B cell (primary cell): ENCODE data around the gene EIF4E2. TPM values are rescaled to one million over a fixed set of nuclear protein-coding genes. Genes with fewer than 3 reads are reported as not detected.

Source experiments
- ATAC-seq: fragments of 200-7000 bp; cut with Tn5 transposase; one replicate; pipeline ENCODE4 v1.10.0; 2021; ENCODE audit warnings: low read depth, mild to moderate bottlenecking, moderate number of reproducible peaks, moderate library complexity
- CTCF ChIA-PET: fragments of 350-600 bp; sonication (Branson Sonifier 250); formaldehyde crosslinking; loops from one replicate; lab custom pipeline; 2021; ENCODE audit warnings: antibody characterized with exemption, inconsistent platforms; lab: Charles Lee
- POLR2A ChIA-PET: fragments of 350-600 bp; sonication (Branson Sonifier 250); formaldehyde crosslinking; loops from one replicate; lab custom pipeline; 2021; ENCODE audit warnings: antibody characterized with exemption; lab: Charles Lee
- DNase-seq: peaks from one replicate; pipeline ENCODE4 v3.0.0; 2013
- H2AFZ ChIP-seq: 2 replicates; pipeline ENCODE4 v1.6.1; 2012; ENCODE audit warnings: mild to moderate bottlenecking, low read depth, low read length; ENCODE audit not compliant: insufficient read depth, poor library complexity, severe bottlenecking
- H3K27ac ChIP-seq, 2 donors: 1 replicate in 1 of 2; 2 replicates in 1 of 2; pipeline ENCODE4 v1.5.1; 2012 to 2013; ENCODE audit warnings: low read length in 2 of 2, mild to moderate bottlenecking in 2 of 2, moderate library complexity in 1 of 2
- H3K27me3 ChIP-seq, 4 experiments: fragments of 200-600 bp in 1 of 4; sonication (generic) in 1 of 4; replicated peaks in 1 of 4; 1 replicate in 2 of 4; 2 replicates in 2 of 4; pipeline versions ENCODE4 v1.6.1 to v1.7.0; 2013 to 2016; ENCODE audit warnings: low read length in 3 of 4, mild to moderate bottlenecking in 2 of 4, mixed read lengths in 1 of 4, moderate library complexity in 1 of 4; ENCODE audit not compliant: insufficient read depth in 4 of 4, control insufficient read depth in 3 of 4; ENCODE audit errors: control extremely low read depth in 1 of 4
- H3K36me3 ChIP-seq, 2 experiments: replicated peaks in 1 of 2; 1 replicate in 1 of 2; 2 replicates in 1 of 2; pipeline versions ENCODE4 v1.6.1 to v1.7.1; 2013; ENCODE audit warnings: low read length in 1 of 2; ENCODE audit not compliant: insufficient read depth in 2 of 2, control insufficient read depth in 1 of 2; ENCODE audit errors: control extremely low read depth in 1 of 2, extremely low read depth in 1 of 2
- H3K4me1 ChIP-seq, 2 donors: fragments of 200-600 bp in 1 of 2; sonication (generic) in 1 of 2; 1 replicate in 1 of 2; 2 replicates in 1 of 2; pipeline versions ENCODE4 v1.5.1 to v1.6.1; 2013 to 2017; ENCODE audit warnings: low read length in 2 of 2; ENCODE audit not compliant: control insufficient read depth in 2 of 2, insufficient read depth in 2 of 2
- H3K4me2 ChIP-seq: replicated peaks from 2 replicates; pipeline ENCODE3; 2012; ENCODE audit warnings: mild to moderate bottlenecking, low read depth, low read length; ENCODE audit not compliant: poor library complexity, severe bottlenecking
- H3K4me3 ChIP-seq, 5 experiments: fragments of 200-600 bp in 1 of 5; sonication (generic) in 1 of 5; 1 replicate in 3 of 5; 2 replicates in 2 of 5; pipeline versions ENCODE4 v1.5.1 to v1.7.0; 2011 to 2016; ENCODE audit warnings: low read length in 4 of 5, mild to moderate bottlenecking in 4 of 5, low read depth in 2 of 5, control low read depth in 1 of 5, moderate library complexity in 1 of 5; ENCODE audit not compliant: insufficient read depth in 1 of 5; ENCODE audit errors: control extremely low read depth in 1 of 5, extremely low read depth in 1 of 5
- H3K79me2 ChIP-seq: fragments of 200-600 bp; sonication (generic); one replicate; pipeline ENCODE4 v1.6.0; 2016; ENCODE audit warnings: low read length; ENCODE audit not compliant: control insufficient read depth, insufficient read depth
- H3K9ac ChIP-seq: fragments of 200-600 bp; sonication (generic); 2 replicates; pipeline ENCODE4 v1.6.1; 2017; ENCODE audit warnings: mild to moderate bottlenecking, low read length, moderate library complexity
- H3K9me3 ChIP-seq, 3 donors: one replicate each; pipeline versions ENCODE4 v1.6.1 to v1.7.1; 2013; ENCODE audit warnings: low read length in 2 of 3; ENCODE audit not compliant: control insufficient read depth in 2 of 3, insufficient read depth in 1 of 3; ENCODE audit errors: control extremely low read depth in 1 of 3
- H4K20me1 ChIP-seq: 2 replicates; pipeline ENCODE4 v1.6.0; 2012; ENCODE audit warnings: mild to moderate bottlenecking, low read length; ENCODE audit not compliant: insufficient read depth, control insufficient read depth, poor library complexity, severe bottlenecking
- H3K27ac Mint-ChIP-seq: one replicate; pipeline ENCODE4 v1.8.0; 2021; ENCODE audit warnings: mixed read lengths
- H3K27me3 Mint-ChIP-seq: one replicate; pipeline ENCODE4 v1.8.0; 2021; ENCODE audit warnings: mixed read lengths
- H3K4me1 Mint-ChIP-seq: one replicate; pipeline ENCODE4 v1.8.0; 2021; ENCODE audit warnings: mixed read lengths
- H3K4me3 Mint-ChIP-seq: one replicate; pipeline ENCODE4 v1.8.0; 2021; ENCODE audit warnings: mixed read lengths
- H3K9me3 Mint-ChIP-seq: one replicate; pipeline ENCODE4 v1.8.0; 2022; ENCODE audit warnings: mixed read lengths; ENCODE audit not compliant: insufficient read depth
- EZH2 ChIP-seq: IDR thresholded peaks from 2 replicates; pipeline ENCODE4 v1.6.1; 2012; ENCODE audit warnings: borderline replicate concordance, low read depth, mild to moderate bottlenecking, moderate library complexity, low read length; ENCODE audit not compliant: insufficient read depth, poor library complexity, severe bottlenecking
- WGBS: methylation state at CpG from one replicate; pipeline ENCODE4 v1.1.5; 2013; ENCODE audit warnings: missing lambda C conversion rate; ENCODE audit not compliant: insufficient coverage; 5-methylcytosine and 5-hydroxymethylcytosine counted together
- intact Hi-C: fragments of 100-400 bp; cut with micrococcal nuclease; formaldehyde crosslinking; loops from one replicate; pipeline ENCODE4 v1.10.0; 2022
- polyA plus RNA-seq: library from polyadenylated mRNA; depleted of rRNA; stranded (reverse); fragments of >200 nt; gene quantifications from 2 replicates; pipeline ENCODE4 v1.2.3, GENCODE V29; 2012
- total RNA-seq, 2 donors: library from RNA; stranded (reverse); fragments of 120-200 nt in 1 of 2; gene quantifications; 1 replicate in 1 of 2; 2 replicates in 1 of 2; pipeline versions ENCODE4 v1.2.3 to v1.2.4, GENCODE V29; 2013 to 2022
- TF ChIP-seq, protein P1 (sequence below): fragments of 200-600 bp; IDR thresholded peaks from one replicate; pipeline ENCODE4 v1.8.0; 2022; ENCODE audit warnings: antibody characterized with exemption, mild to moderate bottlenecking

Gene EIF4E2
- total and polyA plus RNA-seq, 2 donors (not counting 1 experiment from before 2014, with no cell fraction given), result 17.9 to 67.0 TPM

DNA sequence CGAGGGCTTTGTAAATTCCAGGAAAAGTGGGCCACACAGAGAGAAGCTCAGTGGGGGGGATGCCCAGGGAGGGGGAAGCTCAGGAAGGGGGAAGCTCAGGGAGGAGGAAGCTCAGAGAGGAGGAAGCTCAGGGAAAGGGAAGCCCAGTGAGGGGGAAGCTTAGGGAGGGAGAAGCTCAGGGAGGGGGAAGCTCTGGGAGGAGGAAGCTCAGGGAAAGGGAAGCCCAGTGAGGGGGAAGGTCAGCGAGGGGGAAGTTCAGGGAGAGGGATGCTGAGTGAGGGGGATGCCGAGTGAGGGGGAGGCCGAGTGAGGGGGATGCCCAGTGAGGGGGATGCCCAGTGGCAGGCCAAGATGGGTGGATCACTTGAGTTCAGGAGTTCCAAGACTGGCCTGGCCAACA lies 11.8 kb upstream of the EIF4E2 start:
- Mint-ChIP-seq H3K4me3 (no peak overlapping the region), H3K27me3 (peaks cover 24% of the 10 kb centered on the region), H3K4me1 (peaks cover 13% of the 10 kb centered on the region), H3K27ac (no peak overlapping the region), H3K9me3 (peaks cover 5% of the 10 kb centered on the region)
- intact Hi-C loops, result no loop called here
- H3K36me3 ChIP-seq, result peaks cover 0 to 2% of the 10 kb centered on the region in 2 experiments
- no peaks in the 10 kb centered on the region for H4K20me1 ChIP-seq
- TF ChIP-seq EZH2, result no peak
- TF ChIP-seq, protein P1, sequence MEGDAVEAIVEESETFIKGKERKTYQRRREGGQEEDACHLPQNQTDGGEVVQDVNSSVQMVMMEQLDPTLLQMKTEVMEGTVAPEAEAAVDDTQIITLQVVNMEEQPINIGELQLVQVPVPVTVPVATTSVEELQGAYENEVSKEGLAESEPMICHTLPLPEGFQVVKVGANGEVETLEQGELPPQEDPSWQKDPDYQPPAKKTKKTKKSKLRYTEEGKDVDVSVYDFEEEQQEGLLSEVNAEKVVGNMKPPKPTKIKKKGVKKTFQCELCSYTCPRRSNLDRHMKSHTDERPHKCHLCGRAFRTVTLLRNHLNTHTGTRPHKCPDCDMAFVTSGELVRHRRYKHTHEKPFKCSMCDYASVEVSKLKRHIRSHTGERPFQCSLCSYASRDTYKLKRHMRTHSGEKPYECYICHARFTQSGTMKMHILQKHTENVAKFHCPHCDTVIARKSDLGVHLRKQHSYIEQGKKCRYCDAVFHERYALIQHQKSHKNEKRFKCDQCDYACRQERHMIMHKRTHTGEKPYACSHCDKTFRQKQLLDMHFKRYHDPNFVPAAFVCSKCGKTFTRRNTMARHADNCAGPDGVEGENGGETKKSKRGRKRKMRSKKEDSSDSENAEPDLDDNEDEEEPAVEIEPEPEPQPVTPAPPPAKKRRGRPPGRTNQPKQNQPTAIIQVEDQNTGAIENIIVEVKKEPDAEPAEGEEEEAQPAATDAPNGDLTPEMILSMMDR, result no peak
- no peak overlapping the region for H3K4me3 ChIP-seq
- no peak for DNase-seq
- ChIA-PET POLR2A (no interaction called here), CTCF (interaction anchor here (0.5 to 0.9 kb wide), 2 partner anchors 16 to 915 kb away, joined by 3 to 4 read pairs; no protein-coding TSS in a partner anchor)
- H3K4me1 ChIP-seq, result peaks cover 0 to 9% of the 10 kb centered on the region in 2 donors
- no peak overlapping the region for H3K4me2 ChIP-seq
- ATAC-seq, result no peak
- H2AFZ ChIP-seq, result no peak overlapping the region
- H3K27ac ChIP-seq, result no peak overlapping the region
- no peak overlapping the region for H3K9ac ChIP-seq
- 25% methylated on average over 2 of the region's 4 CpGs for WGBS
- H3K27me3 ChIP-seq, result peaks cover 0 to 22% (median 8%) of the 10 kb centered on the region in 4 experiments
- H3K9me3 ChIP-seq, result peaks cover 0 to 25% (median 7%) of the 10 kb centered on the region in 3 donors
- no peaks in the 10 kb centered on the region for H3K79me2 ChIP-seq

GRCh38 chr2:232539298-232540231 lies 10.9 kb upstream of the EIF4E2 start, which contains the start of gene CHRNG:
CHRNG (plus strand) TSS chr2:232539692; CDS start chr2:232539748, 56 bp downstream.
- intact Hi-C loops, result no loop called here
- ChIA-PET POLR2A (no interaction called here), CTCF (interaction anchor here (0.9 kb wide), 1 partner anchor 17 kb away, joined by 3 read pairs; no protein-coding TSS in a partner anchor)
- H3K4me1 ChIP-seq, result peaks cover 0 to 9% of the 10 kb centered on the region in 2 donors
- H3K36me3 ChIP-seq, result peaks cover 0 to 3% of the 10 kb centered on the region in 2 experiments
- H2AFZ ChIP-seq, result no peak within 1 kb of the TSS
- no peak within 1 kb of the TSS for H3K4me3 Mint-ChIP-seq
- no peak within 1 kb of the TSS for H3K4me2 ChIP-seq
- H3K9me3 Mint-ChIP-seq, result peaks cover 5% of the 10 kb centered on the region
- WGBS, result 55% methylated on average over 16 of the region's 23 CpGs
- peaks cover 13% of the 10 kb centered on the region for H3K4me1 Mint-ChIP-seq
- peaks cover 0 to 22% (median 7%) of the 10 kb centered on the region in 4 experiments for H3K27me3 ChIP-seq
- TF ChIP-seq, protein P1, result no peak
- TF ChIP-seq EZH2, result no peak
- no peak within 1 kb of the TSS for H3K27ac Mint-ChIP-seq
- no peak within 1 kb of the TSS for H3K27ac ChIP-seq
- ATAC-seq, result no peak
- H3K27me3 Mint-ChIP-seq, result peaks cover 20% of the 10 kb centered on the region
- DNase-seq, result no peak
- no peak within 1 kb of the TSS for H3K4me3 ChIP-seq
- peaks cover 0 to 25% (median 7%) of the 10 kb centered on the region in 3 donors for H3K9me3 ChIP-seq
- no peak within 1 kb of the TSS for H3K9ac ChIP-seq
- H3K79me2 ChIP-seq, result peaks cover 3% of the 10 kb centered on the region
- no peaks in the 10 kb centered on the region for H4K20me1 ChIP-seq
